Fibroblast of lung (primary cell): ENCODE measurements around the gene ENTHD1.

ENCODE experiments used
- CTCF ChIP-seq, 2 donors: IDR thresholded peaks in 1 of 2; conservative IDR thresholded peaks in 1 of 2; 1 replicate in 1 of 2; 2 replicates in 1 of 2; pipeline ENCODE4 v1.5.1; 2011 to 2012; ENCODE audit warnings: low read length in 2 of 2, control low read depth in 1 of 2, inconsistent platforms in 1 of 2, low read depth in 1 of 2, mild to moderate bottlenecking in 1 of 2
- EZH2 ChIP-seq: IDR thresholded peaks from 2 replicates; pipeline ENCODE4 v1.5.1; 2012; ENCODE audit warnings: low read length, control low read depth, mild to moderate bottlenecking; ENCODE audit errors: missing control alignments

- TF ChIP-seq CTCF (conservative IDR thresholded peaks at IDR 0.05 in 1 of 2, IDR thresholded peaks at IDR 0.05 in 1 of 2; ENCODE audit: low read depth in 1 of 2, low read length in 2 of 2): no peak
- TF ChIP-seq EZH2: no peak
Observed at GRCh38 chr22:39699631-39700360, 193.8 kb downstream of the ENTHD1 start.
